Bone marrow (tissue), 2 donors: Measurements from ENCODE around the gene ANLN.
A peak's percentile ranks its signal among the peaks of the same experiment; 100 is the strongest.
"Not testable (repeated sequence)": the region's sequence is repeated elsewhere in the genome, so short reads cannot be mapped to it uniquely, and the experiment has no call there.

Experiments
- DNase-seq, 2 donors: peaks; one replicate each; lab custom pipeline; 2025; lab: John Stamatoyannopoulos, UW

Gene ANLN

GRCh38 chr7:36466001-36466400 lies 76.3 kb downstream of the ANLN start:
- DNase-seq, result not testable (repeated sequence)

- no peak for DNase-seq
These were observed 78.9 kb downstream of the ANLN start for GRCh38 chr7:36468370-36469101.

GRCh38 chr7:36469236-36469635 lies 79.6 kb downstream of the ANLN start:
- DNase-seq, result no peak

- no peak for DNase-seq
These were observed 82.6 kb downstream of the ANLN start for GRCh38 chr7:36472141-36472729.

- DNase-seq, result no peak
These were observed 84.0 kb downstream of the ANLN start for GRCh38 chr7:36473454-36474282.

- DNase-seq, result peak in 1 of 2 donors; percentile 98
These were observed 84.8 kb downstream of the ANLN start for GRCh38 chr7:36474283-36475010.

- DNase-seq, result peak in 1 of 2 donors; percentile 36
These were observed 85.3 kb downstream of the ANLN start for GRCh38 chr7:36475011-36475342.

GRCh38 chr7:36475381-36475780 lies 85.7 kb downstream of the ANLN start:
- no peak for DNase-seq

- no peak for DNase-seq
These were observed 89.1 kb downstream of the ANLN start for GRCh38 chr7:36478745-36479144.

GRCh38 chr7:36483853-36484252 lies 94.2 kb downstream of the ANLN start:
- DNase-seq, result not testable (repeated sequence)

GRCh38 chr7:36484265-36484664 lies 94.6 kb downstream of the ANLN start:
- DNase-seq, result no peak

GRCh38 chr7:36486336-36486735 lies 96.7 kb downstream of the ANLN start:
- no peak for DNase-seq

GRCh38 chr7:36487756-36488336 lies 98.2 kb downstream of the ANLN start:
- peak in 1 of 2 donors; percentile 71 for DNase-seq

GRCh38 chr7:36488672-36489071 lies 99.0 kb downstream of the ANLN start:
- DNase-seq, result not testable (repeated sequence)

GRCh38 chr7:36490419-36490830 lies 100.8 kb downstream of the ANLN start:
- DNase-seq, result no peak

- no peak for DNase-seq
These were observed 101.7 kb downstream of the ANLN start for GRCh38 chr7:36491317-36491716.

GRCh38 chr7:36496576-36496975 lies 106.9 kb downstream of the ANLN start:
- DNase-seq, result no peak

- not testable (repeated sequence) for DNase-seq
These were observed 107.5 kb downstream of the ANLN start for GRCh38 chr7:36497176-36497575.

- no peak for DNase-seq
These were observed 108.1 kb downstream of the ANLN start for GRCh38 chr7:36497775-36498174.
